Breast epithelium (tissue), 4 donors: Measurements from ENCODE around the gene RAB43. TPM values are rescaled to one million over a fixed set of nuclear protein-coding genes. Genes with fewer than 3 reads are reported as not detected.

ENCODE experiments used
- DNase-seq, 2 donors: peaks; one replicate each; pipeline ENCODE4 v3.0.0-alpha.2; 2019; ENCODE audit warnings: low spot score in 2 of 2
- H3K27ac ChIP-seq, 2 donors: fragments of 200-600 bp; sonication (generic) in 1 of 2; one replicate each; pipeline ENCODE4 v1.5.1; 2016 to 2019; ENCODE audit warnings: mild to moderate bottlenecking in 1 of 2
- H3K27me3 ChIP-seq, 2 donors: fragments of 200-600 bp; sonication (generic) in 1 of 2; one replicate each; pipeline versions ENCODE4 v1.5.1 to v1.6.0; 2017 to 2019; ENCODE audit warnings: control low read depth in 1 of 2, mild to moderate bottlenecking in 1 of 2
- H3K36me3 ChIP-seq: fragments of 200-600 bp; one replicate; pipeline ENCODE4 v1.5.1; 2019
- H3K4me1 ChIP-seq, 2 donors: fragments of 200-600 bp; sonication (generic); one replicate each; pipeline ENCODE4 v1.5.1; 2016 to 2019; ENCODE audit warnings: control low read depth in 1 of 2
- H3K4me3 ChIP-seq, 3 donors: fragments of 200-600 bp; sonication (generic); 1 replicate in 2 of 3; 2 replicates in 1 of 3; pipeline ENCODE4 v1.5.1; 2016 to 2019; ENCODE audit warnings: mild to moderate bottlenecking in 3 of 3, moderate library complexity in 2 of 3
- H3K9me3 ChIP-seq, 2 donors: fragments of 200-600 bp; sonication (generic) in 1 of 2; one replicate each; pipeline ENCODE4 v1.5.1; 2016 to 2019; ENCODE audit warnings: control low read depth in 1 of 2
- CTCF ChIP-seq, 3 donors: fragments of 450-650 bp; IDR thresholded peaks; one replicate each; pipeline ENCODE4 v1.5.1; 2016 to 2017; ENCODE audit warnings: antibody characterized with exemption in 3 of 3, mild to moderate bottlenecking in 3 of 3, moderate library complexity in 3 of 3
- POLR2A ChIP-seq: fragments of 450-650 bp; IDR thresholded peaks from one replicate; pipeline ENCODE4 v1.6.1; 2016; ENCODE audit warnings: antibody characterized with exemption, mild to moderate bottlenecking, moderate library complexity
- POLR2AphosphoS5 ChIP-seq, 3 donors: sonication (generic); formaldehyde crosslinking; IDR thresholded peaks; one replicate each; pipeline ENCODE4 v1.6.1; 2017; ENCODE audit warnings: antibody characterized with exemption in 3 of 3
- intact Hi-C: fragments of 100-400 bp; cut with DNase I; formaldehyde crosslinking; loops from one replicate; pipeline ENCODE4 v1.15.1; 2023; ENCODE audit warnings: low total_unique reads
- total RNA-seq, 3 donors: library from RNA; depleted of rRNA; stranded (reverse); fragments of >200 nt; gene quantifications; one replicate each; pipeline ENCODE4 v1.1.0, GENCODE V29; 2016

Gene RAB43
- total RNA-seq, 3 donors from 2014 or later = 5.6 to 17.0 (median 17.0) TPM

GRCh38 chr3:129061023-129061887 is 60.3 kb downstream of the RAB43 start:
- intact Hi-C loops = no loop called here
- H3K36me3 ChIP-seq = no peaks in the 10 kb centered on the region
- H3K27ac ChIP-seq = no peak overlapping the region
- DNase-seq = no peak
- no peaks in the 10 kb centered on the region for H3K27me3 ChIP-seq
- H3K4me1 ChIP-seq = no peaks in the 10 kb centered on the region
- no peak overlapping the region for H3K4me3 ChIP-seq
- no peaks in the 10 kb centered on the region for H3K9me3 ChIP-seq
- TF ChIP-seq POLR2AphosphoS5 (IDR thresholded peaks at IDR 0.05) (no peak), CTCF (IDR thresholded peaks at IDR 0.05) (no peak), POLR2A (no peak)

- Histone ChIP-seq H3K27me3 (no peaks in the 10 kb centered on the region), H3K4me1 (no peaks in the 10 kb centered on the region), H3K36me3 (no peaks in the 10 kb centered on the region), H3K9me3 (no peaks in the 10 kb centered on the region), H3K4me3 (no peak within 1 kb of the TSS), H3K27ac (no peak within 1 kb of the TSS)
- TF ChIP-seq POLR2AphosphoS5 (IDR thresholded peaks at IDR 0.05) = no peak
- TF ChIP-seq POLR2A = no peak
- no peak for TF ChIP-seq CTCF (IDR thresholded peaks at IDR 0.05)
- intact Hi-C loops = no loop called here
- DNase-seq = no peak
Observed at GRCh38 chr3:129060276-129061022, 61.2 kb downstream of the RAB43 start, which contains the start of gene GP9. Gene GP9 (plus strand): TSS chr3:129060779. CDS start chr3:129061740, 961 bp downstream.

DNA sequence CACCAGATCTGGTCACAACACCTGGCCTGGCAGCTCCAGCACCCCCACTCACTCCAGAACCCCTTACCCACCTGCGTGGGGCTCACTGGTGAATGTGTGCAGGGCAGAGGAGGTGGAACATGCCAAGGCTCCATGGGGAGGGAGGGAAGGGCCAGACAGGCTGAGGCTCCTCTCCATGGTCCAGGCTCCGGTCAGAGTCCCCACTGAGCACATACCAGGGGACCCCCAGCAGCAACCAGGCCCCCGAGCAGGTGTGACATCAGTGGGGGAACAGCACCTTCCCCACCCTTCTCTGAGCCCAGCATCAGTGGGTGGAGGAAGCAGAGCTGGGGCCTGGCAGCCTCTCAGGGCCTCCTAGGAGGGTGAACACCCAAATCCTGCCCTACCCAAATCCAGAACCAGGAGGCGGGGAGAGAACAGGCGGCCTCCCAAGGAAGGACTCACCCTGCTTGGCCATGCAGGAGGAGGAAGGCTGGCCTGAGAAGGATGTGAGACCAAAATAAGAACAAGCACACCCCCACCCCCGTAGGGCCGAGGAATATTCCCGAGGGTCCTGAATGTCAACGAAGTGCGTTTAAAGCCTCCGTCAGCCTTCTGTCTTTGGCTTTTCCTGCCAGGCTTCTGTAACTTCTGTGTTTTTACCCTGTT is 62.2 kb downstream of the RAB43 start:
- H3K36me3 ChIP-seq = no peaks in the 10 kb centered on the region
- intact Hi-C loops = no loop called here
- no peaks in the 10 kb centered on the region for H3K9me3 ChIP-seq
- H3K27me3 ChIP-seq = no peaks in the 10 kb centered on the region
- TF ChIP-seq POLR2AphosphoS5 (IDR thresholded peaks at IDR 0.05) (no peak), CTCF (IDR thresholded peaks at IDR 0.05) (no peak), POLR2A (no peak)
- H3K4me1 ChIP-seq = no peaks in the 10 kb centered on the region
- H3K4me3 ChIP-seq = no peak overlapping the region
- peak overlapping the region in 1 of 2 donors; percentile 65 for H3K27ac ChIP-seq
- no peak for DNase-seq

DNA sequence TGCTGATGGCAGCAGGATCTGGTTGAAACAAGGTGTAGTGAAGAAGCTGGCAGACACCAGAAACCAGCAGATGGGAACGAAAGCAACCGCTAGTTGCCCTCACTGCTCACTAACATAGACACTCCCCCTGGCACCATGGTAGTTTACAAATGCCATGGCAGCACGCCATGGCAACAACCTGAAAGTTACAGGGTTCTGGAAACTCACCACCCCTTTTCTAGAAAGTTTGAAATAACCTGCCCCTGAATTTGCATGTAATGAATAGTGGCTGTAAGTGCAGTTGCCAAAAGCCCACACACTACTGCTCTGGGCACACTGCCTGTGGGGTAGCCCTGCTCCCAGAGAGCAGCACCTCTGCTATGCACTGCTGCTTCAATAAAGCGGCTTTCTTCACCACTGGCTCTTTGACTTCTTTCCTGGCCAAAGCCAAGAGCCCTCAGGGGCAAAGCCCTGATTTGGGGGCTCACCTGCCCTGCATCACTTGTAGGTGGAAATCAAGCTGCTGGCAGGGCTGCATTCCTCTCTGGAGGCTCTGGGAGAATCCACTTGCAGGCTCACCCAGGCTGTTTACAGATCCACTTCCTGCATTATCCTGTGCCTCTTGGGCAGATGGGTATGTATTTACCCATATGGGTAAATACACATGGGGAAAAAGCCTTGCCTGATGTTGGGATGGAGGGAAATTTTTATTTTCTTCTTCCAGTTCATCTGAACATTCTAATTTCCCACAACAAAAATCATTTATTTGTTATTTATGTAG is 63.0 kb downstream of the RAB43 start:
- intact Hi-C loops = no loop called here

More for the DNA sequence above, 63.0 kb downstream of the RAB43 start:
- no peaks in the 10 kb centered on the region for H3K4me1 ChIP-seq
- H3K27ac ChIP-seq = peak overlapping the region; percentile 62 to 65
- no peaks in the 10 kb centered on the region for H3K27me3 ChIP-seq
- TF ChIP-seq POLR2A = no peak
- no peak for TF ChIP-seq CTCF (IDR thresholded peaks at IDR 0.05)
- no peak for TF ChIP-seq POLR2AphosphoS5 (IDR thresholded peaks at IDR 0.05)
- DNase-seq = peak in 1 of 2 donors; percentile 53
- H3K4me3 ChIP-seq = no peak overlapping the region
- H3K36me3 ChIP-seq = no peaks in the 10 kb centered on the region
- no peaks in the 10 kb centered on the region for H3K9me3 ChIP-seq
